IMR-90 (cell line): Measurements from ENCODE around the gene SCYGR2. TPM values are rescaled to one million over a fixed set of nuclear protein-coding genes. Genes with fewer than 3 reads are reported as not detected.

ENCODE experiments used
- ATAC-seq: fragments of 200-7000 bp; cut with Tn5 transposase; 2 replicates; pipeline ENCODE4 v1.9.1; 2020; ENCODE audit warnings: low read depth, mild to moderate bottlenecking, moderate library complexity
- BruUV-seq: library from RNA; stranded (reverse); fragments of 400-500 nt; replicated peaks from 2 replicates; lab custom pipeline; 2021; lab: Mats Ljungman, UMichigan
- CTCF ChIA-PET: fragments of 300-600 bp; formaldehyde crosslinking; extraction: SDS; loops from one replicate; lab custom pipeline; 2021; ENCODE audit warnings: antibody characterized with exemption; lab: Yijun Ruan, JAX
- POLR2A ChIA-PET: fragments of 300-600 bp; sonication (Branson Sonifier 250); formaldehyde crosslinking; loops from one replicate; lab custom pipeline; 2022; ENCODE audit warnings: antibody characterized with exemption; ENCODE audit not compliant: unreplicated experiment; lab: Charles Lee
- DNase-seq: peaks from one replicate; pipeline ENCODE4 v3.0.0; 2013
- H2AFZ ChIP-seq: replicated peaks from 2 replicates; pipeline ENCODE3; 2013; ENCODE audit warnings: low read length, mild to moderate bottlenecking; ENCODE audit not compliant: poor library complexity
- H2AK5ac ChIP-seq: 2 replicates; pipeline ENCODE4 v1.6.1; 2013; ENCODE audit warnings: low read depth, low read length, inconsistent platforms
- H2AK9ac ChIP-seq: replicated peaks from 2 replicates; pipeline ENCODE3; 2013; ENCODE audit warnings: mild to moderate bottlenecking, low read depth, low read length, moderate library complexity; ENCODE audit not compliant: poor library complexity
- H2BK120ac ChIP-seq: 2 replicates; pipeline ENCODE4 v1.6.1; 2013; ENCODE audit warnings: low read depth, low read length, inconsistent platforms
- H2BK15ac ChIP-seq: 3 replicates; pipeline ENCODE4 v1.6.1; 2013; ENCODE audit warnings: low read depth, low read length, inconsistent platforms
- H2BK20ac ChIP-seq: 2 replicates; pipeline ENCODE4 v1.6.1; 2013; ENCODE audit warnings: low read depth, mild to moderate bottlenecking, inconsistent platforms, low read length, moderate library complexity
- H2BK5ac ChIP-seq: 2 replicates; pipeline ENCODE4 v1.6.1; 2013; ENCODE audit warnings: mild to moderate bottlenecking, low read depth, low read length, inconsistent platforms; ENCODE audit not compliant: poor library complexity, severe bottlenecking
- H3K14ac ChIP-seq: replicated peaks from 2 replicates; pipeline ENCODE4 v1.6.1; 2013; ENCODE audit warnings: low read depth, low read length, inconsistent platforms
- H3K18ac ChIP-seq: 2 replicates; pipeline ENCODE4 v1.6.1; 2013; ENCODE audit warnings: low read depth, low read length, control low read depth
- H3K23ac ChIP-seq: 2 replicates; pipeline ENCODE4 v1.6.1; 2013; ENCODE audit warnings: low read depth, low read length, inconsistent platforms
- H3K27ac ChIP-seq: 2 replicates; pipeline ENCODE4 v1.5.1; 2013; ENCODE audit warnings: mild to moderate bottlenecking, control low read depth, low read length; ENCODE audit not compliant: insufficient read depth
- H3K27me3 ChIP-seq: 2 replicates; pipeline ENCODE4 v1.6.1; 2013; ENCODE audit warnings: low read length; ENCODE audit not compliant: control insufficient read depth, insufficient read depth
- H3K36me3 ChIP-seq: 2 replicates; pipeline ENCODE4 v1.6.1; 2013; ENCODE audit warnings: low read length, mixed read lengths; ENCODE audit not compliant: control insufficient read depth, insufficient read depth
- H3K4ac ChIP-seq: 2 replicates; pipeline ENCODE4 v1.6.1; 2013; ENCODE audit warnings: low read depth, low read length, inconsistent platforms
- H3K4me1 ChIP-seq: 2 replicates; pipeline ENCODE4 v1.6.1; 2013; ENCODE audit warnings: low read length, mixed read lengths; ENCODE audit not compliant: control insufficient read depth, insufficient read depth
- H3K4me2 ChIP-seq: 2 replicates; pipeline ENCODE4 v1.6.1; 2013; ENCODE audit warnings: low read depth, mild to moderate bottlenecking, control low read depth, low read length, moderate library complexity
- H3K4me3 ChIP-seq: 2 replicates; pipeline ENCODE4 v1.5.1; 2013; ENCODE audit warnings: low read depth, mild to moderate bottlenecking, control low read depth, low read length, moderate library complexity; ENCODE audit not compliant: insufficient read depth
- H3K56ac ChIP-seq: 2 replicates; pipeline ENCODE4 v1.6.1; 2013; ENCODE audit warnings: low read length, inconsistent platforms; ENCODE audit not compliant: insufficient read depth; ENCODE audit errors: extremely low read depth
- H3K79me1 ChIP-seq, 2 experiments: 2 replicates each; pipeline ENCODE4 v1.6.1; 2013; ENCODE audit warnings: low read length in 2 of 2, inconsistent platforms in 1 of 2, low read depth in 1 of 2
- H3K9ac ChIP-seq: 2 replicates; pipeline ENCODE4 v1.6.1; 2013; ENCODE audit warnings: low read depth, low read length, control low read depth
- H3K9me1 ChIP-seq: 2 replicates; pipeline ENCODE4 v1.6.1; 2013; ENCODE audit warnings: low read length, inconsistent platforms; ENCODE audit not compliant: insufficient read depth
- H3K9me3 ChIP-seq: 2 replicates; pipeline ENCODE4 v1.6.1; 2013; ENCODE audit warnings: low read length; ENCODE audit not compliant: control insufficient read depth, insufficient read depth
- H4K20me1 ChIP-seq: 2 replicates; pipeline ENCODE4 v1.6.1; 2013; ENCODE audit warnings: low read length, inconsistent platforms; ENCODE audit not compliant: insufficient read depth
- H4K5ac ChIP-seq: 2 replicates; pipeline ENCODE4 v1.6.1; 2013; ENCODE audit warnings: mild to moderate bottlenecking, low read depth, low read length, control low read depth
- H4K8ac ChIP-seq, 2 experiments: 2 replicates each; pipeline ENCODE4 v1.6.1; 2013; ENCODE audit warnings: low read depth in 2 of 2, low read length in 2 of 2, control low read depth in 1 of 2, inconsistent platforms in 1 of 2
- H4K91ac ChIP-seq: 2 replicates; pipeline ENCODE4 v1.6.1; 2013; ENCODE audit warnings: low read depth, low read length, inconsistent platforms; ENCODE audit not compliant: insufficient read depth
- BHLHE40 ChIP-seq: fragments of 150-350 bp; IDR thresholded peaks from 2 replicates; pipeline ENCODE4 v1.6.1; 2016; ENCODE audit warnings: mild to moderate bottlenecking, low read depth, low read length
- CEBPB ChIP-seq: IDR thresholded peaks from 2 replicates; pipeline ENCODE4 v1.6.1; 2012; ENCODE audit warnings: low read depth, low read length, improper control_type of control experiment
- CHD1 ChIP-seq: IDR thresholded peaks from 2 replicates; pipeline ENCODE4 v1.6.1; 2012; ENCODE audit warnings: low read depth, low read length, improper control_type of control experiment
- FOS ChIP-seq: fragments of 150-350 bp; IDR thresholded peaks from 2 replicates; pipeline ENCODE4 v1.6.1; 2016; ENCODE audit warnings: low read depth, low read length
- MAZ ChIP-seq: IDR thresholded peaks from 2 replicates; pipeline ENCODE4 v1.6.1; 2012; ENCODE audit warnings: low read depth, mild to moderate bottlenecking, low read length, improper control_type of control experiment, moderate library complexity, borderline replicate concordance
- MXI1 ChIP-seq: IDR thresholded peaks from 2 replicates; pipeline ENCODE4 v1.6.1; 2012; ENCODE audit warnings: low read depth, mild to moderate bottlenecking, low read length, moderate library complexity, borderline replicate concordance
- RAD21 ChIP-seq: IDR thresholded peaks from 2 replicates; pipeline ENCODE4 v1.6.1; 2012; ENCODE audit warnings: low read length, improper control_type of control experiment
- RCOR1 ChIP-seq: IDR thresholded peaks from 2 replicates; pipeline ENCODE4 v1.6.1; 2012; ENCODE audit warnings: mild to moderate bottlenecking, low read length, improper control_type of control experiment; ENCODE audit not compliant: insufficient replicate concordance
- SMC3 ChIP-seq: fragments of 150-350 bp; IDR thresholded peaks from 2 replicates; pipeline ENCODE4 v1.6.1; 2016; ENCODE audit warnings: low read depth, mild to moderate bottlenecking, antibody characterized with exemption, low read length, moderate library complexity
- USF2 ChIP-seq: fragments of 150-350 bp; IDR thresholded peaks from 2 replicates; pipeline ENCODE4 v1.6.1; 2017; ENCODE audit warnings: mild to moderate bottlenecking, antibody characterized with exemption, low read length, low read depth
- WGBS, 2 experiments: methylation state at CpG; one replicate each; pipeline versions ENCODE4 v1.1.5 to v1.1.7; 2013; ENCODE audit warnings: missing lambda C conversion rate in 2 of 2; ENCODE audit not compliant: insufficient read length in 1 of 2; ENCODE audit errors: extremely low coverage in 2 of 2; 5-methylcytosine and 5-hydroxymethylcytosine counted together
- dilution Hi-C: fragments of 300-500 bp; cut with HindIII; formaldehyde crosslinking; loops from one replicate; pipeline ENCODE4 v1.14.3; 2018; ENCODE audit warnings: low sequenced_read_pairs; ENCODE audit not compliant: unreplicated experiment
- in situ Hi-C: fragments of 300-500 bp; cut with MboI; formaldehyde crosslinking; loops from 3 replicates; pipeline ENCODE4 v1.14.3; 2019; ENCODE audit warnings: low sequenced_read_pairs, inconsistent platforms, mixed read lengths
- intact Hi-C: fragments of 100-400 bp; cut with micrococcal nuclease; formaldehyde crosslinking; loops from 2 replicates; pipeline ENCODE4 v1.10.0; 2022
- polyA plus RNA-seq, 3 experiments: library from polyadenylated mRNA; depleted of rRNA; stranded (reverse); fragments of >200 nt; gene quantifications; 2 replicates each; pipeline ENCODE4 v1.2.3, GENCODE V29; 2012; ENCODE audit warnings: low replicate concordance in 1 of 3
- total RNA-seq: library from RNA; depleted of rRNA; stranded (reverse); fragments of >200 nt; gene quantifications from 2 replicates; pipeline ENCODE4 v1.2.3, GENCODE V29; 2012
- TF ChIP-seq, protein P1 (sequence below): conservative IDR thresholded peaks from 2 replicates; pipeline ENCODE4 v1.5.1; 2012; ENCODE audit warnings: mild to moderate bottlenecking, low read depth, low read length, improper control_type of control experiment
- TF ChIP-seq, protein P2 (sequence below): fragments of 150-350 bp; IDR thresholded peaks from 2 replicates; pipeline ENCODE4 v1.6.1; 2016; ENCODE audit warnings: low read depth, mild to moderate bottlenecking, low read length, moderate library complexity, borderline replicate concordance

The SCYGR2 gene
- total and polyA plus RNA-seq, 2 of the 4 experiments (the other 2 are of a cell fraction): not detected

- no peak for TF ChIP-seq FOS
- TF ChIP-seq, protein P1, sequence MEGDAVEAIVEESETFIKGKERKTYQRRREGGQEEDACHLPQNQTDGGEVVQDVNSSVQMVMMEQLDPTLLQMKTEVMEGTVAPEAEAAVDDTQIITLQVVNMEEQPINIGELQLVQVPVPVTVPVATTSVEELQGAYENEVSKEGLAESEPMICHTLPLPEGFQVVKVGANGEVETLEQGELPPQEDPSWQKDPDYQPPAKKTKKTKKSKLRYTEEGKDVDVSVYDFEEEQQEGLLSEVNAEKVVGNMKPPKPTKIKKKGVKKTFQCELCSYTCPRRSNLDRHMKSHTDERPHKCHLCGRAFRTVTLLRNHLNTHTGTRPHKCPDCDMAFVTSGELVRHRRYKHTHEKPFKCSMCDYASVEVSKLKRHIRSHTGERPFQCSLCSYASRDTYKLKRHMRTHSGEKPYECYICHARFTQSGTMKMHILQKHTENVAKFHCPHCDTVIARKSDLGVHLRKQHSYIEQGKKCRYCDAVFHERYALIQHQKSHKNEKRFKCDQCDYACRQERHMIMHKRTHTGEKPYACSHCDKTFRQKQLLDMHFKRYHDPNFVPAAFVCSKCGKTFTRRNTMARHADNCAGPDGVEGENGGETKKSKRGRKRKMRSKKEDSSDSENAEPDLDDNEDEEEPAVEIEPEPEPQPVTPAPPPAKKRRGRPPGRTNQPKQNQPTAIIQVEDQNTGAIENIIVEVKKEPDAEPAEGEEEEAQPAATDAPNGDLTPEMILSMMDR: no peak
- TF ChIP-seq MAZ: no peak
Measured at GRCh38 chr2:227610123-227610522, 11.4 kb downstream of the SCYGR2 start (continued).

GRCh38 chr2:227612546-227613271, 14.0 kb downstream of the SCYGR2 start:
- H3K36me3 ChIP-seq: no peaks in the 10 kb centered on the region
- in situ Hi-C loops (no loop called here), intact Hi-C loops (no loop called here), dilution Hi-C loops (no loop called here)
- no peak overlapping the region for H2BK15ac ChIP-seq
- H2AK9ac ChIP-seq: no peak overlapping the region
- ATAC-seq: no peak
- no peak overlapping the region for H3K4me3 ChIP-seq
- H3K9me1 ChIP-seq: no peaks in the 10 kb centered on the region
- no peak overlapping the region for H3K9ac ChIP-seq
- H3K27ac ChIP-seq: no peak overlapping the region
- no peak overlapping the region for H3K56ac ChIP-seq
- no peak overlapping the region for H2AFZ ChIP-seq
- H4K20me1 ChIP-seq: no peaks in the 10 kb centered on the region
- H3K4me2 ChIP-seq: no peak overlapping the region
- H2AK5ac ChIP-seq: no peak overlapping the region
- BruUV-seq: no TSS peak
- no peaks in the 10 kb centered on the region; the same call in 1 of the 2 replicates for H3K4me1 ChIP-seq
- H3K14ac ChIP-seq: no peak overlapping the region
- no peak overlapping the region for H3K4ac ChIP-seq
- H2BK20ac ChIP-seq: no peak overlapping the region
- H2BK5ac ChIP-seq: no peak overlapping the region
- DNase-seq: no peak
- no peaks in the 10 kb centered on the region for H3K9me3 ChIP-seq
- ChIA-PET POLR2A (no interaction called here), CTCF (no interaction called here)
- no peak overlapping the region for H4K91ac ChIP-seq
- no peak overlapping the region for H3K23ac ChIP-seq
- H3K79me1 ChIP-seq: no peaks in the 10 kb centered on the region
- H4K5ac ChIP-seq: no peak overlapping the region
- no peak overlapping the region for H4K8ac ChIP-seq
- H3K27me3 ChIP-seq: peaks cover 2% of the 10 kb centered on the region
- H2BK120ac ChIP-seq: no peak overlapping the region
- 100% methylated on average over 2 of the region's 11 CpGs; no CpG with 5 or more reads in 1 of the 2 experiments for WGBS, 2 experiments
- H3K18ac ChIP-seq: no peak overlapping the region
- TF ChIP-seq BHLHE40 (no peak), CEBPB (no peak), RAD21 (no peak), SMC3 (no peak), RCOR1 (no peak), MXI1 (no peak), USF2 (no peak), CHD1 (no peak)
- TF ChIP-seq, protein P2, sequence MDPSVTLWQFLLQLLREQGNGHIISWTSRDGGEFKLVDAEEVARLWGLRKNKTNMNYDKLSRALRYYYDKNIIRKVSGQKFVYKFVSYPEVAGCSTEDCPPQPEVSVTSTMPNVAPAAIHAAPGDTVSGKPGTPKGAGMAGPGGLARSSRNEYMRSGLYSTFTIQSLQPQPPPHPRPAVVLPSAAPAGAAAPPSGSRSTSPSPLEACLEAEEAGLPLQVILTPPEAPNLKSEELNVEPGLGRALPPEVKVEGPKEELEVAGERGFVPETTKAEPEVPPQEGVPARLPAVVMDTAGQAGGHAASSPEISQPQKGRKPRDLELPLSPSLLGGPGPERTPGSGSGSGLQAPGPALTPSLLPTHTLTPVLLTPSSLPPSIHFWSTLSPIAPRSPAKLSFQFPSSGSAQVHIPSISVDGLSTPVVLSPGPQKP: no peak
